Central memory CD8-positive, alpha-beta T cell (primary cell): Measurements from ENCODE around the gene ACADVL.
"Not testable (repeated sequence)": the region's sequence is repeated elsewhere in the genome, so short reads cannot be mapped to it uniquely, and the experiment has no call there.

Experiments used
- ATAC-seq: fragments of 150-1000 bp; cut with Tn5 transposase; replicated peaks from 2 replicates; pipeline ENCODE4 v1.10.0; 2022; ENCODE audit warnings: mild to moderate bottlenecking, moderate FRiP score, moderate number of reproducible peaks; ENCODE audit not compliant: poor library complexity, severe bottlenecking; ENCODE audit errors: extremely low read depth
- DNase-seq, 2 donors: peaks; one replicate each; pipeline ENCODE4 v3.0.0; 2021; ENCODE audit warnings: low spot score in 2 of 2
- H3K27ac Mint-ChIP-seq: one replicate; pipeline ENCODE4 v1.8.0; 2022; ENCODE audit warnings: low read depth, mild to moderate bottlenecking, moderate library complexity, mixed read lengths
- H3K27me3 Mint-ChIP-seq: one replicate; pipeline ENCODE4 v1.8.0; 2022; ENCODE audit warnings: mixed read lengths
- H3K36me3 Mint-ChIP-seq: one replicate; pipeline ENCODE4 v1.8.0; 2022; ENCODE audit warnings: mild to moderate bottlenecking, moderate library complexity, mixed read lengths; ENCODE audit not compliant: insufficient read depth
- H3K4me1 Mint-ChIP-seq: one replicate; pipeline ENCODE4 v1.8.0; 2022; ENCODE audit warnings: mixed read lengths
- H3K4me3 Mint-ChIP-seq: one replicate; pipeline ENCODE4 v1.8.0; 2022; ENCODE audit warnings: mild to moderate bottlenecking, moderate library complexity, mixed read lengths
- H3K9me3 Mint-ChIP-seq: one replicate; pipeline ENCODE4 v1.8.0; 2022; ENCODE audit warnings: mixed read lengths

ACADVL gene

GRCh38 chr17:7179317-7180254 lies 40.2 kb upstream of the ACADVL start, which contains the start of gene ASGR1:
ASGR1 (minus strand) TSS chr17:7179370; CDS start chr17:7178563, 807 bp downstream.
- no peaks in the 10 kb centered on the region for H3K27me3 Mint-ChIP-seq
- H3K4me1 Mint-ChIP-seq = no peaks in the 10 kb centered on the region
- peak within 1 kb of the TSS; percentile 27 for H3K4me3 Mint-ChIP-seq
- peaks cover 2% of the 10 kb centered on the region for H3K36me3 Mint-ChIP-seq
- ATAC-seq (no peak), DNase-seq (no peak)
- H3K27ac Mint-ChIP-seq = no peak within 1 kb of the TSS
- H3K9me3 Mint-ChIP-seq = no peaks in the 10 kb centered on the region

DNA sequence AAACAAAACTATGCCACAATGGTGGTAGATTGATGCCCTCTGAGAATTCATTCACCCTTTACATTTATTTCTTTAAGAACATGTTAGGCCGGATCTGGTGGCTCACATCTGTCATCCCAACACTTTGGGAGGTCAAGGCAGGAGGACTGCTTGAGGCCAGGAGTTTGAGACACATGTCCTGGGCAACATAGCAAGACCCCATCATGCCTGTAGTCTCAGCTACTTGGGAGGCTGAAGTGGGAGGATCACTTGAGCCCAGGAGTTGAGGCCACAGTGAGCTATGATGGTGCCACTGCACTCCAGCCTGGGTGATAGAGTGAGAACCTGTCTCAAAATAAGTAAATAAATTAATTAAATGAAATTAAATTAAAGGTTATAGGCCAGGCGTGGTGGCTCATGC lies 37.6 kb upstream of the ACADVL start:
- not testable (repeated sequence) for DNase-seq, H3K4me3 Mint-ChIP-seq, H3K27ac Mint-ChIP-seq, H3K9me3 Mint-ChIP-seq, H3K4me1 Mint-ChIP-seq, H3K36me3 Mint-ChIP-seq, H3K27me3 Mint-ChIP-seq, ATAC-seq

DNA sequence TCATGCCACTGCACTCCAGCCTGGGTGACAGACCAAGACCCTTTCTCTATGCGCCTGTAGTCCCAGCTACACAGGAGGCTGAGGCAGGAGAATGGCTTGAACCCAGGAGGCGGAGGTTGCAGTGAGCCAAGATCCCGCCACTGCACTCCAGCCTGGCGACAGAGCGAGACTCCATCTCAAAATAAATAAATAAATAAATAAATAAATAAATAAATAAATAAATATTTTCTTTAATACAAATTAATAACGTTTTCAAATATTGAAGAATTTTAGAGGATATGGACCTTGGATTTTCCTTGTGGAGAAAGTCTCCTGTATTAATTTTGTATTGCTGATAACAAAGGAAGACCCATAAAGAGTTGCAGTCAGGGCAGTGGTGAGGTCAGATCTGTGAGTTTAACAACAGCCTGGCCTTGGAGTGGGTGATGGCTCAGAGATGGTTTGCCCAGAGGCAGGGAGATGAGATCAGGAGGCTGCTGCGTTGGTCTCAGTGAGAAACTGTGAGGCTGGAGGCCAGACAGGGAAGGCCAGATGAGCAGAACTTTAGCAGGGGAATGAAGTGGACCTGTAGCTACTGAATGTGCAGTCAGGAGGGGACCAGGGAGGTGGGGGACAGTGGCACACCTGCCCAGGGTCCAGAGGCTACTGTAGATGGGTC lies 36.2 kb upstream of the ACADVL start:
- no peak overlapping the region for H3K27ac Mint-ChIP-seq
- no peak for DNase-seq
- H3K4me3 Mint-ChIP-seq = no peak overlapping the region
- no peak for ATAC-seq
- H3K9me3 Mint-ChIP-seq = no peaks in the 10 kb centered on the region
- no peaks in the 10 kb centered on the region for H3K36me3 Mint-ChIP-seq
- no peaks in the 10 kb centered on the region for H3K27me3 Mint-ChIP-seq
- peaks cover 7% of the 10 kb centered on the region for H3K4me1 Mint-ChIP-seq

DNA sequence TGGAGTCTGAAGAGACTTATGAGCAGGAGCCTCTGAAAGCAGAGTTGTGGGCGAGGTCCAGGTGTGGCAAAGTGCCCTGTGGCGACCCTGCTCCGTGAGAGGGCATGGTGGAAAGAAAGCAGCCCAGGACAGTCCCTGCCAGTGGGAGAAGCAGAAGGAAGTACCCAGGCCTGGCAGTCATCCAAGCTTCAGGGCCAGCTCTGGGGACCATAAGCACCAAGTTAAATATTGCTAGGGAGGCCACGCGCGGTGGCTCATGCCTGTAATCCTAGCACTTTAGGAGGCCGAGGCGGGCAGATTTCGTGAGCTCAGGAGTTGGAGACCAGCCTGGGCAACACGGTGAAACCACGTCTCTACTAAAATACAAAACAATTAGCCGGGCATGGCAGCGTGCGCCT lies 35.6 kb upstream of the ACADVL start:
- Mint-ChIP-seq H3K9me3 (no peaks in the 10 kb centered on the region), H3K27me3 (no peaks in the 10 kb centered on the region), H3K36me3 (no peaks in the 10 kb centered on the region), H3K27ac (no peak overlapping the region), H3K4me1 (peaks cover 7% of the 10 kb centered on the region), H3K4me3 (no peak overlapping the region)
- ATAC-seq (no peak), DNase-seq (no peak)

DNA sequence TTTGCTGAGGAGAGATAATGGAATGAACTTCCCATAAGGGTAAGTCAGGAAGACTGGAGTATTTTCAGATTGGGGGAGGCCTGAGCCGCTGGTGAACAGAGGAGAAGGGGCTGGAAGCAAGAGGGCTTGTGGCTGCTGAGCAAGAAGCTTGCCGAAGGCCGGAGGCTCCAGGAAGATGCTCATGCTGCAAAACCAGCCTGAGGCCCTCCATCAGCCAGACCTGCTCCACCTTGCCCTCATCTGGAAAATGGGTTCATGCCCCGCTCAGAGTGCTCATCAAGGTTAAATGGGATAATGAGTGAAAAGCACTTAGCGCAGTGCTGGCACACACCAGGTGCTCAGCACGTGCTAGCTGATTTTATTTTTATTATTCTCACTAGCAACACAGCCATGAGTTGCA lies 35.1 kb upstream of the ACADVL start:
- Mint-ChIP-seq H3K4me3 (no peak overlapping the region), H3K36me3 (no peaks in the 10 kb centered on the region), H3K9me3 (no peaks in the 10 kb centered on the region), H3K27ac (no peak overlapping the region), H3K4me1 (peaks cover 7% of the 10 kb centered on the region), H3K27me3 (no peaks in the 10 kb centered on the region)
- DNase-seq (no peak), ATAC-seq (no peak)

DNA sequence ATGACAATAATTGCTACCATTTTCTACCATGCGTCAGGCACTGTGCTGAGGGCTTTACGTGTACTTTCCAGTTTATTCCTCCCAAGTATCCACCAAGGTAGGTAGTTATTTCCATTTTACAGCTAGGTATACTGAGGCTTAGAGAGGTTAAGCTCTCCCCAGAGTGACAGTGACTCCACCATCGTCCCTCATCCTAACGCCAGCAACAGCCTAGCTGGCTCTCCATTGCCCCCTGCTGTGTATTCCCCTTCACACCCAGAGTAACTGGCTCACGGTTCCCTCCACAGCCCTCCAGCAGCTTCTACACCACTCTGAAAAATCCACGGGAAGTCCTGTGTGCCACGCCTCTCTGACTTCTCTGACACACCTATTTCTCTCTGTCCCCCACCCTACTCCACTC lies 33.5 kb upstream of the ACADVL start:
- Mint-ChIP-seq H3K9me3 (no peaks in the 10 kb centered on the region), H3K4me1 (peaks cover 7% of the 10 kb centered on the region), H3K36me3 (no peaks in the 10 kb centered on the region), H3K27ac (no peak overlapping the region), H3K4me3 (no peak overlapping the region), H3K27me3 (no peaks in the 10 kb centered on the region)
- ATAC-seq = no peak
- no peak for DNase-seq

- Mint-ChIP-seq H3K27ac (no peak overlapping the region), H3K9me3 (no peaks in the 10 kb centered on the region), H3K4me3 (no peak overlapping the region), H3K4me1 (peaks cover 7% of the 10 kb centered on the region), H3K36me3 (peaks cover 5% of the 10 kb centered on the region), H3K27me3 (no peaks in the 10 kb centered on the region)
- no peak for DNase-seq
- ATAC-seq = no peak
These were observed 29.3 kb upstream of the ACADVL start for GRCh38 chr17:7190276-7190917.

DNA sequence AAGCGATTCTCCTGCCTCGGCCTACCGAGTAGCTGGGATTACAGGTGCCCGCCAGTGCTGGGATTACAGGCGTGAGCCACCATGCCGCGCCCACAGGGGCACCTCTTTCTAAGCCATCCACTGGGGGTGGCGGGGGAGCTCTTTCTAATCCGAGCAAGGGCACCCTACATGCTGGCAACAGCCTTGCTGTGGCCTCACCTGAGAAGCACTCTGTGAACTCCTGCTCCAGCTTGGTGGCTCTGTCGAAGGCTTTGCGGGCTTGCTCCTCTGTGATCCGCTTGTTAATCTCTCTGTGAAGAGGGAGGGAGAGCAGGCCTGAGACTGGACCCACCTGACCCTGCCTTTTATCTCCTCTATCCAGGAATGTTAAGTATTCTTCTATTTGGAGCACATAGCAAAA lies 28.7 kb upstream of the ACADVL start:
- H3K9me3 Mint-ChIP-seq = no peaks in the 10 kb centered on the region
- DNase-seq (no peak), ATAC-seq (no peak)
- peaks cover 7% of the 10 kb centered on the region for H3K4me1 Mint-ChIP-seq
- H3K36me3 Mint-ChIP-seq = peaks cover 5% of the 10 kb centered on the region
- H3K27me3 Mint-ChIP-seq = no peaks in the 10 kb centered on the region
- H3K4me3 Mint-ChIP-seq = no peak overlapping the region
- no peak overlapping the region for H3K27ac Mint-ChIP-seq

GRCh38 chr17:7191571-7192270 lies 28.0 kb upstream of the ACADVL start:
- DNase-seq = no peak
- no peaks in the 10 kb centered on the region for H3K27me3 Mint-ChIP-seq
- peak overlapping the region; percentile 46 for H3K27ac Mint-ChIP-seq
- peaks cover 5% of the 10 kb centered on the region for H3K36me3 Mint-ChIP-seq
- peaks cover under 1% of the 10 kb centered on the region for H3K4me1 Mint-ChIP-seq
- H3K9me3 Mint-ChIP-seq = no peaks in the 10 kb centered on the region
- H3K4me3 Mint-ChIP-seq = no peak overlapping the region
- ATAC-seq = no peak

- Mint-ChIP-seq H3K27me3 (no peaks in the 10 kb centered on the region), H3K27ac (peak overlapping the region; percentile 46), H3K4me3 (no peak overlapping the region), H3K9me3 (no peaks in the 10 kb centered on the region), H3K36me3 (peaks cover 5% of the 10 kb centered on the region), H3K4me1 (no peaks in the 10 kb centered on the region)
- ATAC-seq (no peak), DNase-seq (no peak)
These were observed 27.3 kb upstream of the ACADVL start for GRCh38 chr17:7192271-7192937.

DNA sequence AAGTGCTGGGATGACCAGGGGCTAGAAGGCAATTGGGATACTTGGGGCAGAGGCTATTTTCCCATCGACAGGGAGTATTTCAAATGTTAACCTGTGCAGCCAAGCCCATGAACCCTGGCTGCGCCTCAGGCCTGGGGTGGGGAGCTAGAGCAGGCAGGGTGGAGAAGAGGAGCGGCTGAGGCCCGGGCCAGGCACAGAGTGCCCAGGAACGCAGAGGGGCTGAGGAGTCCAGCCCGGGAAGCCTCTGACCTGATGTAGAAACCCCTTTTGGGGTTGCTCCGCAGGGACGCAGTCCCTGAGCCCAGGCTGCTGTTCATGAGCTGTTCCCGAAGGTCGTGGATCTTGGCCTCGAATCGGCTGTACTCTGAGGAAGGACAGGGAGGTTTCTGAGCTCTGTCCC lies 23.8 kb upstream of the ACADVL start:
- H3K36me3 Mint-ChIP-seq = peaks cover 5% of the 10 kb centered on the region
- no peak overlapping the region for H3K4me3 Mint-ChIP-seq
- ATAC-seq = no peak
- DNase-seq = no peak
- H3K27me3 Mint-ChIP-seq = no peaks in the 10 kb centered on the region
- H3K27ac Mint-ChIP-seq = no peak overlapping the region
- no peaks in the 10 kb centered on the region for H3K4me1 Mint-ChIP-seq
- no peaks in the 10 kb centered on the region for H3K9me3 Mint-ChIP-seq
